Measurements from ENCODE around the gene GRID1. TPM values are rescaled to one million over a fixed set of nuclear protein-coding genes. Genes with fewer than 3 reads are reported as not detected.

Gene GRID1
- total RNA-seq, 2 donors from 2014 or later: 0.37 to 0.67 TPM

DNA sequence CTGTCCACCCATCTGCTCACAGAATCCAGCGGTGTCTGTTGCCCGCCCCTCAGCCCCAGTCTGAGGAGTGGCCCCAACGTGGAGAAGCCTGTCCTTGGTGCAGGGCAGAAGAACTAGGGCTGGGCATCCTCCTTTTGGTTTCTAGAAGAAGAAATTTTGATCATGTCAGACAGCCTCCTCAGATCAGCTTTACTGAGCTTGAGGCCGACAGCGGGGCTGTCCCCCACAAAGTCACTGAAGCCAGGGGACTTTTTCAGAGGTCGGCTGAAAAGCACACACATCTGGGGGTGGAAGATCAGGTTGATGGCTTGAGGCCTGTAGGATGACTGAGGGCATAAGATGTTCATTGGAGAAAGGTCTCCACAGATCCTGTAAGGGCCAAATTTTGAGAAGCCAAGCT lies 767.9 kb downstream of the GRID1 start:
- Histone ChIP-seq H3K4me3 (no peak overlapping the region), H3K27me3 (no peaks in the 10 kb centered on the region), H3K36me3 (no peaks in the 10 kb centered on the region), H3K27ac (no peak overlapping the region), H3K9me3 (no peaks in the 10 kb centered on the region), H3K4me1 (no peaks in the 10 kb centered on the region)
- DNase-seq (ENCODE audit: low spot score): peak; percentile 38
- TF ChIP-seq, protein P1, sequence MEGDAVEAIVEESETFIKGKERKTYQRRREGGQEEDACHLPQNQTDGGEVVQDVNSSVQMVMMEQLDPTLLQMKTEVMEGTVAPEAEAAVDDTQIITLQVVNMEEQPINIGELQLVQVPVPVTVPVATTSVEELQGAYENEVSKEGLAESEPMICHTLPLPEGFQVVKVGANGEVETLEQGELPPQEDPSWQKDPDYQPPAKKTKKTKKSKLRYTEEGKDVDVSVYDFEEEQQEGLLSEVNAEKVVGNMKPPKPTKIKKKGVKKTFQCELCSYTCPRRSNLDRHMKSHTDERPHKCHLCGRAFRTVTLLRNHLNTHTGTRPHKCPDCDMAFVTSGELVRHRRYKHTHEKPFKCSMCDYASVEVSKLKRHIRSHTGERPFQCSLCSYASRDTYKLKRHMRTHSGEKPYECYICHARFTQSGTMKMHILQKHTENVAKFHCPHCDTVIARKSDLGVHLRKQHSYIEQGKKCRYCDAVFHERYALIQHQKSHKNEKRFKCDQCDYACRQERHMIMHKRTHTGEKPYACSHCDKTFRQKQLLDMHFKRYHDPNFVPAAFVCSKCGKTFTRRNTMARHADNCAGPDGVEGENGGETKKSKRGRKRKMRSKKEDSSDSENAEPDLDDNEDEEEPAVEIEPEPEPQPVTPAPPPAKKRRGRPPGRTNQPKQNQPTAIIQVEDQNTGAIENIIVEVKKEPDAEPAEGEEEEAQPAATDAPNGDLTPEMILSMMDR (IDR thresholded peaks at IDR 0.05): no peak

DNA sequence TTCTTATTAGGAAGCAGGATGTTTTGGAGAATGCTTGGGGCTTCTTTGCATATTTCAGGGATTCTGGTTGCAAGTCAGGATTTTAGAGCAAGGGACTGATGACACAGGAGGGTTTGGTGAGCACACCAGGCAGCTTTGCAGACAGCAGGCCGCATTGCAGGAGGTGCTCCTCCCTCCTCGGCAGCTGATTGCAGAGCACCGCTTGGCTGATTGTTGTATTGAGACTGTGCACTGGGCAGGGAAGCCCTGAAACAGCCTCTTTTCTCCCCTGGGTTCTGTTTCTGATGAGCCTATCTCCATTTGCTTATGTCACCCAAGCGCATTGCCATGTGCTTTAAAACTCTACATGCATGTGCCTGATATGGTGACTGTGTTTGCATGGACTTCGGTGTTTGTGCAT lies 769.6 kb downstream of the GRID1 start:
- TF ChIP-seq, protein P1 (IDR thresholded peaks at IDR 0.05): no peak
- H3K9me3 ChIP-seq: no peaks in the 10 kb centered on the region
- H3K27me3 ChIP-seq: no peaks in the 10 kb centered on the region
- no peak overlapping the region for H3K4me3 ChIP-seq
- no peak overlapping the region for H3K27ac ChIP-seq
- H3K36me3 ChIP-seq: no peaks in the 10 kb centered on the region
- peak; percentile 18 for DNase-seq (ENCODE audit: low spot score)
- H3K4me1 ChIP-seq: no peaks in the 10 kb centered on the region

DNA sequence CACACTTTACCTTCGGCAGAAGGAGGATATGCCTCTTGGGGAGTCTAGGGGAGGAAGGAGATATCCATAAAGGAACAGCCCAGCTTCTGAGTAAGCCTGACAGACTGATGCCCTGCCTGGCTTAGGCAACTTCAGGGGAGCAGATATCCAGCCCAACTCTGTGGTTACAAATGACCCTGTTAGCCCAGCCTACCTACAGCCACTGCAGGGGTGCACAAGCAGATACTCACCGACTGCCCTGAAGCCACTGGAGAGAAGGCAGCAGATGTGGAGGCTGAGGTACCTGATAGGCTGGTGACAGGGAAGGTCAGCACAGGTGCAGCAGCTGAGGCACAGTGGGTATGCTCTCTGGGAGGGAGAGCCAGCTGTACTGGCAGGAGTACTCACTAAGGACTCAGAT lies 770.2 kb downstream of the GRID1 start:
- Histone ChIP-seq H3K4me1 (no peaks in the 10 kb centered on the region), H3K9me3 (no peaks in the 10 kb centered on the region), H3K4me3 (no peak overlapping the region), H3K27me3 (no peaks in the 10 kb centered on the region), H3K27ac (no peak overlapping the region), H3K36me3 (no peaks in the 10 kb centered on the region)
- DNase-seq (ENCODE audit: low spot score): peak; percentile 11
- TF ChIP-seq, protein P1 (IDR thresholded peaks at IDR 0.05): no peak

DNA sequence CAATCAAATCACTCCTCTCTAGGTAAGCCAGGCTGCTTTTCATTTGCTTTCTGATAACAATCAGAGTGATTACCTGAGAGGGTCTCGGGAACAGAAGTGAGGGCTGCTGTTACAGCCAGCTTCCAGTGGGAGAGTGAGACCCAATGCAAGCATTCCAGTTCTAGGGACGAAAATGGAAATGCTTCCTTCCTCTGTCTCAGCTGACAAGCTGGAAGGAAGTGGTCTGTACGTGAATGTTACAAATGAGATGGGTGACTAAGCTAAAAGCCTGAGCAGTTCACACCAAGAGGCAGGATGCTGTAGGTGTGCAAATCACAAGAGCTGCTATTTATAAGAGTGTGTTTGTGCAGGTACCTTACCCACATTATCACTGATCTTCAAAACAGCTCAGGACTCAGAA lies 772.4 kb downstream of the GRID1 start:
- H3K27me3 ChIP-seq: no peaks in the 10 kb centered on the region
- no peaks in the 10 kb centered on the region for H3K36me3 ChIP-seq
- DNase-seq (ENCODE audit: low spot score): peak; percentile 4
- no peaks in the 10 kb centered on the region for H3K9me3 ChIP-seq
- no peaks in the 10 kb centered on the region for H3K4me1 ChIP-seq
- TF ChIP-seq, protein P1 (IDR thresholded peaks at IDR 0.05): no peak
- no peak overlapping the region for H3K4me3 ChIP-seq
- H3K27ac ChIP-seq: no peak overlapping the region

DNA sequence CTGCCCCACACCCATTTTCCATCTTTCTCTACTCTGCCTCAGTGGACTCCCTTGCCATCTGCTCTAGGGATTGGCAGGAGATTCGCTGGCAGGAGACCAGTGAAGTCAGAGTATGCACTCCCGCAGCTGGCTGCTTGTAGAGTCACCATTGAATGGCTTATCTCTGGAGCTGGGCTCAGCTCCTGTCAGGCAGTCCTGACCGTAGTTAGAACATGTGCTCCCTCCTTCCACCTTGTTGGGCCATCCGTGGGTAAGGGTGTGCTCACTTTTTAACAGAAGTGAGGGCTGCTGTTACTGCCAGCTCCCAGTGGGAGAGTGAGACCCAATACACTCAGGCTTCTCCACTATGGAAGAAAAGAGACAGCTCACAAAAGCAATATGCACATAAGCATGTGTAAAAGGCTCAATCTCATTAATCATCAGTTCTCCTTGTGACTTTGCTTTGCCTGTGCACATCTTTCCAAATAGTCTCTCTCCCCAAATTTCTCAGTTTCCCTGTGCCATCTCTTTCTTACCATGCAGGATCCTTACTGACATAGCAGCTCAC lies 773.3 kb downstream of the GRID1 start:
- TF ChIP-seq, protein P1 (IDR thresholded peaks at IDR 0.05): no peak
- Histone ChIP-seq H3K4me1 (no peaks in the 10 kb centered on the region), H3K27me3 (no peaks in the 10 kb centered on the region), H3K27ac (no peak overlapping the region), H3K4me3 (no peak overlapping the region), H3K36me3 (no peaks in the 10 kb centered on the region), H3K9me3 (no peaks in the 10 kb centered on the region)
- DNase-seq (ENCODE audit: low spot score): peak; percentile 46

- Histone ChIP-seq H3K36me3 (no peaks in the 10 kb centered on the region), H3K9me3 (no peaks in the 10 kb centered on the region), H3K4me3 (no peak overlapping the region), H3K4me1 (no peaks in the 10 kb centered on the region), H3K27ac (no peak overlapping the region), H3K27me3 (no peaks in the 10 kb centered on the region)
- TF ChIP-seq, protein P1 (IDR thresholded peaks at IDR 0.05): no peak
- DNase-seq (ENCODE audit: low spot score): no peak
These were observed 785.2 kb downstream of the GRID1 start for GRCh38 chr10:85581371-85581770.
